K562 (cell line): ENCODE results near the gene ROPN1. TPM values are rescaled to one million over a fixed set of nuclear protein-coding genes. Genes with fewer than 3 reads are reported as not detected.

Experiments
- CREM ChIP-seq: IDR thresholded peaks from 2 replicates; pipeline ENCODE4 v1.6.1; 2014; ENCODE audit warnings: antibody characterized with exemption, low read depth
- EP400 ChIP-seq: fragments of 450-650 bp; IDR thresholded peaks from 2 replicates; pipeline ENCODE4 v1.6.1; 2017; ENCODE audit warnings: antibody characterized with exemption, mild to moderate bottlenecking, moderate library complexity
- ESRRB ChIP-seq: fragments of 250-450 bp; sonication (Bioruptor Pico); IDR thresholded peaks from 2 replicates; pipeline ENCODE4 v1.5.0; 2020; ENCODE audit warnings: mild to moderate bottlenecking, moderate library complexity, borderline replicate concordance
- EZH2 ChIP-seq: IDR thresholded peaks from 2 replicates; pipeline ENCODE4 v1.6.1; 2012; ENCODE audit warnings: low read depth, mild to moderate bottlenecking, inconsistent platforms, low read length, borderline replicate concordance
- IFI16 ChIP-seq: fragments of 250-450 bp; sonication (Bioruptor Pico); IDR thresholded peaks from 2 replicates; pipeline ENCODE4 v2.1.2; 2022; ENCODE audit warnings: mild to moderate bottlenecking, inconsistent platforms
- MLX ChIP-seq, 2 experiments: fragments of 450-650 bp in 1 of 2; sonication (generic) in 1 of 2; formaldehyde crosslinking; conservative IDR thresholded peaks; 2 replicates each; pipeline versions ENCODE4 v1.4.0 to v1.8.1; 2020 to 2022; ENCODE audit warnings: mild to moderate bottlenecking in 1 of 2, missing genetic modification reagents in 1 of 2
- NR2F6 ChIP-seq: fragments of 450-650 bp; formaldehyde crosslinking; IDR thresholded peaks from 2 replicates; pipeline ENCODE4 v1.4.0; 2020; ENCODE audit warnings: mild to moderate bottlenecking
- PURB ChIP-seq: sonication (generic); formaldehyde crosslinking; IDR thresholded peaks from 2 replicates; pipeline ENCODE4 v1.9.0; 2021; ENCODE audit warnings: low read depth, mild to moderate bottlenecking, missing genetic modification reagents
- TRIM24 ChIP-seq, 2 experiments: fragments of 450-650 bp; IDR thresholded peaks; 2 replicates each; pipeline ENCODE4 v1.6.1; 2016
- YBX1 ChIP-seq: fragments of 450-650 bp; IDR thresholded peaks from 2 replicates; pipeline ENCODE4 v1.7.1; 2016; ENCODE audit warnings: mild to moderate bottlenecking
- ZC3H11A ChIP-seq: IDR thresholded peaks from 2 replicates; pipeline ENCODE4 v1.6.1; 2012; ENCODE audit warnings: low read depth, low read length, improper control_type of control experiment
- ZFX ChIP-seq: sonication (generic); formaldehyde crosslinking; IDR thresholded peaks from 2 replicates; pipeline ENCODE4 v1.8.0; 2022; ENCODE audit warnings: mild to moderate bottlenecking, missing genetic modification reagents, moderate library complexity
- ZNF3 ChIP-seq: fragments of 250-450 bp; sonication (Bioruptor Pico); IDR thresholded peaks from 2 replicates; pipeline ENCODE4 v1.5.0; 2021; ENCODE audit warnings: mild to moderate bottlenecking, moderate library complexity
- polyA plus RNA-seq, 8 experiments: library from polyadenylated mRNA; depleted of rRNA in 4 of 8; stranded (reverse) in 5 of 8; unstranded in 3 of 8; fragments of >200 nt; fragmentation: Nextera tagmentation in 2 of 8; fragmentation: Illumina TruSeq in 1 of 8; extraction: Ambion mirVana in 2 of 8; extraction: Trizol in 1 of 8; gene quantifications; 2 replicates each; pipeline versions ENCODE4 v1.2.1 to v1.2.3, GENCODE V29; 2011 to 2014; ENCODE audit warnings: inconsistent platforms in 1 of 8, missing spikeins in 1 of 8
- total RNA-seq, 7 experiments: library from RNA; depleted of rRNA in 6 of 7; stranded (reverse); fragments of >200 nt in 6 of 7; fragmentation: Illumina TruSeq in 2 of 7; extraction: Trizol in 2 of 7; gene quantifications; 2 replicates each; pipeline versions ENCODE4 v1.2.1 to v1.2.3, GENCODE V29; 2011 to 2021; ENCODE audit warnings: low replicate concordance in 1 of 7
- TF ChIP-seq, protein P1 (sequence below): fragments of 450-650 bp; formaldehyde crosslinking; IDR thresholded peaks from 2 replicates; pipeline ENCODE4 v1.4.0; 2020; ENCODE audit warnings: mild to moderate bottlenecking, moderate library complexity
- TF ChIP-seq, protein P2 (sequence below): fragments of 450-650 bp; conservative IDR thresholded peaks from 2 replicates; pipeline ENCODE4 v1.6.1; 2016; ENCODE audit warnings: missing genetic modification characterization, low read depth, mild to moderate bottlenecking, missing compliant biosample characterization, moderate library complexity
- TF ChIP-seq, protein P3 (sequence below): fragments of 200-800 bp; sonication (Bioruptor generic); IDR thresholded peaks from 2 replicates; pipeline ENCODE4 v1.6.1; 2016; ENCODE audit warnings: missing genetic modification characterization, missing compliant biosample characterization
- TF ChIP-seq, protein P4 (sequence below): fragments of 450-650 bp; IDR thresholded peaks from 2 replicates; pipeline ENCODE4 v1.6.1; 2018; ENCODE audit warnings: mild to moderate bottlenecking, low read depth; ENCODE audit not compliant: partially characterized antibody

Gene ROPN1
- total and polyA plus RNA-seq, 9 of the 15 experiments (the other 6 are each of a cell fraction or from before 2014, with no cell fraction given) = not detected

DNA sequence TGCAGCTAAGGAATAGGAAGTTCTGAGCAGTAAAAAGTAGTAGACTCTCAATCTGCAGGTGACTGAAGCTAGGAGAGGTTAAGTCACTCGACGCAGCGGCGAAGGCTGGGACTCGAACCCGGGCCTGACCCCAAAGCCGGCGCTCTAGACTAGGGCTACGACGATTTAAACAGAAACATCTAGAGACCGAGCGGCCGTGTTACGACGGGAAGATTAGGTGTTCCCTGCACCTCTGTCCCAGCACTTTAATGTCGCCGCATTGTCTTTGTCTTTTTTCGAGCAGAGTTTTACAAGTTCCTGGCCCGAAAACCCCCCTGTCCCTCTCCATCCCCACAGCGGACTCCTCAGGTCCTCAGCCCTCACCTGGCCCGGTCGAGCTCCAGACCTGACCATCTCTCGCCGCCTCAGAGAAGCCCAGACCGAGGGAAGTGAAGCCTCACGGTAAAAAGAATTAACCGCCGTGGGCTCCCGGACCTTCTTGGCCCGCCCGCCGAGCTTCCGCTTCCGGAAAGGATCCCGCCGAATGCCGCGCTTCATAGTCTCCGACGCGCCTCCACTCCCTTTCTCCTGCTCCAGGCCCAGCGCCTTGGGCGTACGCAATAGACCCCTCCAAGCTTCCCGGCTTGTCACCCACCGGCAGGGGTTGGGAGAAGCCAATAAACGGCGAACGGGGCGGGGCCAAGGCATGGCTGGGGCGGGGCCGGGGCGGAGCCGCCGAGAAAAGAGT is 31.0 kb downstream of the ROPN1 start, which contains the start of gene CCDC14 (continued):
- TF ChIP-seq, protein P1, sequence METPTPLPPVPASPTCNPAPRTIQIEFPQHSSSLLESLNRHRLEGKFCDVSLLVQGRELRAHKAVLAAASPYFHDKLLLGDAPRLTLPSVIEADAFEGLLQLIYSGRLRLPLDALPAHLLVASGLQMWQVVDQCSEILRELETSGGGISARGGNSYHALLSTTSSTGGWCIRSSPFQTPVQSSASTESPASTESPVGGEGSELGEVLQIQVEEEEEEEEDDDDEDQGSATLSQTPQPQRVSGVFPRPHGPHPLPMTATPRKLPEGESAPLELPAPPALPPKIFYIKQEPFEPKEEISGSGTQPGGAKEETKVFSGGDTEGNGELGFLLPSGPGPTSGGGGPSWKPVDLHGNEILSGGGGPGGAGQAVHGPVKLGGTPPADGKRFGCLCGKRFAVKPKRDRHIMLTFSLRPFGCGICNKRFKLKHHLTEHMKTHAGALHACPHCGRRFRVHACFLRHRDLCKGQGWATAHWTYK (CRISPR knock-in tag) = no peak
- TF ChIP-seq ESRRB (CRISPR knock-in tag) (no peak), IFI16 (CRISPR knock-in tag) (no peak), EZH2 (no peak), ZNF3 (CRISPR knock-in tag) (no peak), ZFX (peak; percentile 73; the same call in 1 of the 2 replicates), TRIM24 (IDR thresholded peaks at IDR 0.05) (peak in 1 of 2 experiments; percentile 43; a peak in 1 of 4 replicates), YBX1 (no peak), MLX (CRISPR knock-in tag; conservative IDR thresholded peaks at IDR 0.05) (no peak), ZC3H11A (no peak), CREM (peak; percentile 35; the same call in 1 of the 2 replicates), EP400 (peak; percentile 54), PURB (CRISPR knock-in tag) (no peak), NR2F6 (CRISPR knock-in tag) (no peak)
- TF ChIP-seq, protein P2, sequence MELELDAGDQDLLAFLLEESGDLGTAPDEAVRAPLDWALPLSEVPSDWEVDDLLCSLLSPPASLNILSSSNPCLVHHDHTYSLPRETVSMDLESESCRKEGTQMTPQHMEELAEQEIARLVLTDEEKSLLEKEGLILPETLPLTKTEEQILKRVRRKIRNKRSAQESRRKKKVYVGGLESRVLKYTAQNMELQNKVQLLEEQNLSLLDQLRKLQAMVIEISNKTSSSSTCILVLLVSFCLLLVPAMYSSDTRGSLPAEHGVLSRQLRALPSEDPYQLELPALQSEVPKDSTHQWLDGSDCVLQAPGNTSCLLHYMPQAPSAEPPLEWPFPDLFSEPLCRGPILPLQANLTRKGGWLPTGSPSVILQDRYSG (tag) = no peak
- TF ChIP-seq, protein P3, sequence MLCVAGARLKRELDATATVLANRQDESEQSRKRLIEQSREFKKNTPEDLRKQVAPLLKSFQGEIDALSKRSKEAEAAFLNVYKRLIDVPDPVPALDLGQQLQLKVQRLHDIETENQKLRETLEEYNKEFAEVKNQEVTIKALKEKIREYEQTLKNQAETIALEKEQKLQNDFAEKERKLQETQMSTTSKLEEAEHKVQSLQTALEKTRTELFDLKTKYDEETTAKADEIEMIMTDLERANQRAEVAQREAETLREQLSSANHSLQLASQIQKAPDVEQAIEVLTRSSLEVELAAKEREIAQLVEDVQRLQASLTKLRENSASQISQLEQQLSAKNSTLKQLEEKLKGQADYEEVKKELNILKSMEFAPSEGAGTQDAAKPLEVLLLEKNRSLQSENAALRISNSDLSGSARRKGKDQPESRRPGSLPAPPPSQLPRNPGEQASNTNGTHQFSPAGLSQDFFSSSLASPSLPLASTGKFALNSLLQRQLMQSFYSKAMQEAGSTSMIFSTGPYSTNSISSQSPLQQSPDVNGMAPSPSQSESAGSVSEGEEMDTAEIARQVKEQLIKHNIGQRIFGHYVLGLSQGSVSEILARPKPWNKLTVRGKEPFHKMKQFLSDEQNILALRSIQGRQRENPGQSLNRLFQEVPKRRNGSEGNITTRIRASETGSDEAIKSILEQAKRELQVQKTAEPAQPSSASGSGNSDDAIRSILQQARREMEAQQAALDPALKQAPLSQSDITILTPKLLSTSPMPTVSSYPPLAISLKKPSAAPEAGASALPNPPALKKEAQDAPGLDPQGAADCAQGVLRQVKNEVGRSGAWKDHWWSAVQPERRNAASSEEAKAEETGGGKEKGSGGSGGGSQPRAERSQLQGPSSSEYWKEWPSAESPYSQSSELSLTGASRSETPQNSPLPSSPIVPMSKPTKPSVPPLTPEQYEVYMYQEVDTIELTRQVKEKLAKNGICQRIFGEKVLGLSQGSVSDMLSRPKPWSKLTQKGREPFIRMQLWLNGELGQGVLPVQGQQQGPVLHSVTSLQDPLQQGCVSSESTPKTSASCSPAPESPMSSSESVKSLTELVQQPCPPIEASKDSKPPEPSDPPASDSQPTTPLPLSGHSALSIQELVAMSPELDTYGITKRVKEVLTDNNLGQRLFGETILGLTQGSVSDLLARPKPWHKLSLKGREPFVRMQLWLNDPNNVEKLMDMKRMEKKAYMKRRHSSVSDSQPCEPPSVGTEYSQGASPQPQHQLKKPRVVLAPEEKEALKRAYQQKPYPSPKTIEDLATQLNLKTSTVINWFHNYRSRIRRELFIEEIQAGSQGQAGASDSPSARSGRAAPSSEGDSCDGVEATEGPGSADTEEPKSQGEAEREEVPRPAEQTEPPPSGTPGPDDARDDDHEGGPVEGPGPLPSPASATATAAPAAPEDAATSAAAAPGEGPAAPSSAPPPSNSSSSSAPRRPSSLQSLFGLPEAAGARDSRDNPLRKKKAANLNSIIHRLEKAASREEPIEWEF (CRISPR knock-in tag) = no peak
- TF ChIP-seq, protein P4, sequence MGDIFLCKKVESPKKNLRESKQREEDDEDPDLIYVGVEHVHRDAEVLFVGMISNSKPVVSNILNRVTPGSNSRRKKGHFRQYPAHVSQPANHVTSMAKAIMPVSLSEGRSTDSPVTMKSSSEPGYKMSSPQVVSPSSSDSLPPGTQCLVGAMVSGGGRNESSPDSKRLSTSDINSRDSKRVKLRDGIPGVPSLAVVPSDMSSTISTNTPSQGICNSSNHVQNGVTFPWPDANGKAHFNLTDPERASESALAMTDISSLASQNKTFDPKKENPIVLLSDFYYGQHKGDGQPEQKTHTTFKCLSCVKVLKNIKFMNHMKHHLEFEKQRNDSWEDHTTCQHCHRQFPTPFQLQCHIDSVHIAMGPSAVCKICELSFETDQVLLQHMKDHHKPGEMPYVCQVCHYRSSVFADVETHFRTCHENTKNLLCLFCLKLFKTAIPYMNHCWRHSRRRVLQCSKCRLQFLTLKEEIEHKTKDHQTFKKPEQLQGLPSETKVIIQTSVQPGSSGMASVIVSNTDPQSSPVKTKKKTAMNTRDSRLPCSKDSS = no peak
